H9 (cell line): ENCODE measurements around the gene CD226. TPM values are rescaled to one million over a fixed set of nuclear protein-coding genes. Genes with fewer than 3 reads are reported as not detected.

Source experiments
- DNase-seq: peaks from one replicate; pipeline ENCODE4 v3.0.0-alpha.2; 2017
- H2AFZ ChIP-seq: one replicate; pipeline ENCODE4 v1.6.1; 2013; ENCODE audit warnings: mild to moderate bottlenecking, low read length, control low read depth, moderate library complexity
- H2AK5ac ChIP-seq: 2 replicates; pipeline ENCODE4 v1.6.1; 2013; ENCODE audit warnings: low read length, control low read depth, mixed read lengths; ENCODE audit not compliant: insufficient read length
- H2BK120ac ChIP-seq: one replicate; pipeline ENCODE4 v1.6.1; 2013; ENCODE audit warnings: low read depth, mild to moderate bottlenecking, low read length, control low read depth, inconsistent platforms; ENCODE audit not compliant: poor library complexity, severe bottlenecking
- H2BK12ac ChIP-seq: 2 replicates; pipeline ENCODE4 v1.6.1; 2013; ENCODE audit warnings: low read length, control low read depth, mixed read lengths, low read depth; ENCODE audit not compliant: insufficient read length
- H2BK15ac ChIP-seq: 2 replicates; pipeline ENCODE4 v1.6.1; 2013; ENCODE audit warnings: low read depth, low read length, control low read depth
- H2BK20ac ChIP-seq: one replicate; pipeline ENCODE4 v1.6.1; 2013; ENCODE audit warnings: low read depth, mild to moderate bottlenecking, low read length, control low read depth, inconsistent platforms; ENCODE audit not compliant: poor library complexity, severe bottlenecking
- H2BK5ac ChIP-seq: 2 replicates; pipeline ENCODE4 v1.6.1; 2013; ENCODE audit warnings: low read length, control low read depth, mixed read lengths; ENCODE audit not compliant: insufficient read length
- H3K14ac ChIP-seq: 2 replicates; pipeline ENCODE4 v1.6.1; 2013; ENCODE audit warnings: low read length, control low read depth; ENCODE audit not compliant: insufficient read depth
- H3K18ac ChIP-seq: 2 replicates; pipeline ENCODE4 v1.6.1; 2013; ENCODE audit warnings: low read depth, mild to moderate bottlenecking, mixed read lengths, low read length, control low read depth; ENCODE audit not compliant: insufficient read length
- H3K23ac ChIP-seq: 2 replicates; pipeline ENCODE4 v1.6.1; 2013; ENCODE audit warnings: low read length, control low read depth, mixed read lengths, low read depth; ENCODE audit not compliant: insufficient read length
- H3K23me2 ChIP-seq: 2 replicates; pipeline ENCODE4 v1.6.1; 2013; ENCODE audit warnings: low read depth, mild to moderate bottlenecking, mixed read lengths, low read length, control low read depth; ENCODE audit not compliant: insufficient read length, poor library complexity, severe bottlenecking
- H3K27ac ChIP-seq: 2 replicates; pipeline ENCODE4 v1.5.1; 2013; ENCODE audit warnings: low read length, control low read depth, mixed read lengths, low read depth; ENCODE audit not compliant: insufficient read length
- H3K27me3 ChIP-seq: 2 replicates; pipeline ENCODE4 v1.6.1; 2013; ENCODE audit warnings: low read length, control low read depth, inconsistent platforms; ENCODE audit not compliant: insufficient read depth
- H3K4ac ChIP-seq: 2 replicates; pipeline ENCODE4 v1.6.1; 2013; ENCODE audit warnings: low read depth, mild to moderate bottlenecking, control low read depth, inconsistent platforms, low read length, moderate library complexity
- H3K4me1 ChIP-seq: 2 replicates; pipeline ENCODE4 v1.6.1; 2013; ENCODE audit warnings: low read length, control low read depth, inconsistent platforms; ENCODE audit not compliant: insufficient read depth
- H3K4me2 ChIP-seq: 2 replicates; pipeline ENCODE4 v1.6.1; 2013; ENCODE audit warnings: low read length, control low read depth, mixed read lengths; ENCODE audit not compliant: insufficient read length, insufficient read depth
- H3K56ac ChIP-seq: 2 replicates; pipeline ENCODE4 v1.6.1; 2013; ENCODE audit warnings: low read depth, mild to moderate bottlenecking, mixed read lengths, low read length, control low read depth; ENCODE audit not compliant: insufficient read length
- H3K79me1 ChIP-seq: 2 replicates; pipeline ENCODE4 v1.6.1; 2013; ENCODE audit warnings: low read depth, mild to moderate bottlenecking, moderate library complexity, low read length, control low read depth, inconsistent platforms; ENCODE audit not compliant: insufficient read depth, poor library complexity, severe bottlenecking
- H3K79me2 ChIP-seq: 2 replicates; pipeline ENCODE4 v1.6.1; 2013; ENCODE audit warnings: low read length, control low read depth, inconsistent platforms; ENCODE audit not compliant: insufficient read depth
- H3K9ac ChIP-seq: 2 replicates; pipeline ENCODE4 v1.6.1; 2013; ENCODE audit warnings: low read length, control low read depth, mixed read lengths; ENCODE audit not compliant: insufficient read length; ENCODE audit errors: extremely low read depth
- H3K9me3 ChIP-seq: one replicate; pipeline ENCODE4 v1.6.1; 2013; ENCODE audit warnings: low read depth, low read length, inconsistent platforms; ENCODE audit not compliant: control insufficient read depth
- H3T11ph ChIP-seq: one replicate; pipeline ENCODE4 v1.6.1; 2013; ENCODE audit warnings: mild to moderate bottlenecking, low read length, control low read depth, inconsistent platforms
- H4K20me1 ChIP-seq: one replicate; pipeline ENCODE4 v1.6.1; 2013; ENCODE audit not compliant: control insufficient read depth, insufficient read length, insufficient read depth
- H4K5ac ChIP-seq: 2 replicates; pipeline ENCODE4 v1.6.1; 2013; ENCODE audit warnings: low read depth, mild to moderate bottlenecking, mixed read lengths, low read length, control low read depth; ENCODE audit not compliant: insufficient read length
- H4K8ac ChIP-seq: replicated peaks from 2 replicates; pipeline ENCODE4 v1.6.1; 2013; ENCODE audit warnings: low read length, control low read depth, mixed read lengths, low read depth; ENCODE audit not compliant: insufficient read length
- H4K91ac ChIP-seq: 2 replicates; pipeline ENCODE4 v1.6.1; 2013; ENCODE audit warnings: low read depth, mild to moderate bottlenecking, moderate library complexity, mixed read lengths, low read length, control low read depth; ENCODE audit not compliant: insufficient read length
- H3K27ac Mint-ChIP-seq, 3 experiments: 2 replicates in 2 of 3; 3 replicates in 1 of 3; pipeline ENCODE4 v1.8.0; 2020 to 2021; ENCODE audit warnings: mixed read lengths in 3 of 3, mild to moderate bottlenecking in 1 of 3, moderate library complexity in 1 of 3
- H3K27me3 Mint-ChIP-seq: 2 replicates; pipeline ENCODE4 v1.8.0; 2021; ENCODE audit warnings: low read depth, mild to moderate bottlenecking, moderate library complexity, mixed read lengths
- H3K36me3 Mint-ChIP-seq, 3 experiments: 2 replicates in 2 of 3; 3 replicates in 1 of 3; pipeline ENCODE4 v1.8.0; 2020 to 2021; ENCODE audit warnings: low read depth in 3 of 3, mixed read lengths in 3 of 3; ENCODE audit not compliant: insufficient read depth in 1 of 3
- H3K4me1 Mint-ChIP-seq, 2 experiments: 2 replicates each; pipeline ENCODE4 v1.8.0; 2020; ENCODE audit warnings: mixed read lengths in 2 of 2
- H3K4me3 Mint-ChIP-seq, 2 experiments: 2 replicates in 1 of 2; 3 replicates in 1 of 2; pipeline ENCODE4 v1.8.0; 2020 to 2021; ENCODE audit warnings: mild to moderate bottlenecking in 2 of 2, mixed read lengths in 2 of 2, moderate library complexity in 1 of 2
- H3K9me3 Mint-ChIP-seq, 2 experiments: 2 replicates in 1 of 2; 3 replicates in 1 of 2; pipeline ENCODE4 v1.8.0; 2020; ENCODE audit warnings: mild to moderate bottlenecking in 2 of 2, mixed read lengths in 2 of 2, moderate library complexity in 1 of 2
- WGBS: extraction: QIAGEN DNeasy Blood & Tissue Kit; methylation state at CpG from one replicate; pipeline ENCODE4 v1.1.7; 2013; ENCODE audit warnings: missing lambda C conversion rate, low lambda C conversion rate, mixed read lengths; ENCODE audit not compliant: insufficient read length; ENCODE audit errors: extremely low coverage; 5-methylcytosine and 5-hydroxymethylcytosine counted together
- total RNA-seq: library from RNA; stranded (reverse); gene quantifications from 2 replicates; pipeline ENCODE4 v1.2.1, GENCODE V29; 2021
- TF ChIP-seq, protein P1 (sequence below): fragments of 200-600 bp; sonication (generic); conservative IDR thresholded peaks from 3 replicates; pipeline ENCODE4 v1.8.0; 2021; ENCODE audit warnings: antibody characterized with exemption, mild to moderate bottlenecking

CD226 gene
- total RNA-seq, 1 experiment from 2014 or later, result not detected

DNA sequence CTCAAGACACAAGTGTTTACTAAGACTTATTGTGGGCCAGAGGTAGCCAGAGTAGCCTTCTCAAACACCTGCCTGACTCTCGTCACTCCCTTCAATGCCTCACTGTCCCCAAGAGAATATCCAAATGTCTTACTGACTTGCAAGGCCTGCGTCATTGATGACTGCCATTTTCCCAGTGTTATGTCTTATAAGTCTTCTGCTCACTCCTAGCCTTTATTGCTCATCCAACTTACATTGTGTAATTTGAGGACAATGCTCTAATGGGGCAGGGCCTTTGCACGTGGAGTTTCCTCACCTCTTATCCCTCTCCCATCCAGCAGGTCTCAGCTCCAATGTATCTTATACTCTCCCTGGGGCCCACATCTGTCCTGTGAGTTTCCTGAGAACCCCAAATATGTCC lies 10.1 kb upstream of the CD226 start:
- H3K23ac ChIP-seq, result no peak overlapping the region
- no peaks in the 10 kb centered on the region for H4K20me1 ChIP-seq
- H2BK120ac ChIP-seq, result no peak overlapping the region
- no peaks in the 10 kb centered on the region for H3K79me1 ChIP-seq
- WGBS, result no CpG with 5 or more reads among the region's 3 CpGs
- H2BK5ac ChIP-seq, result no peak overlapping the region
- H4K5ac ChIP-seq, result no peak overlapping the region
- H3K27ac ChIP-seq, result no peak overlapping the region
- no peak overlapping the region for H2AFZ ChIP-seq
- no peak overlapping the region for H2BK20ac ChIP-seq
- H2AK5ac ChIP-seq, result no peak overlapping the region
- no peak overlapping the region for H3K56ac ChIP-seq
- TF ChIP-seq, protein P1, sequence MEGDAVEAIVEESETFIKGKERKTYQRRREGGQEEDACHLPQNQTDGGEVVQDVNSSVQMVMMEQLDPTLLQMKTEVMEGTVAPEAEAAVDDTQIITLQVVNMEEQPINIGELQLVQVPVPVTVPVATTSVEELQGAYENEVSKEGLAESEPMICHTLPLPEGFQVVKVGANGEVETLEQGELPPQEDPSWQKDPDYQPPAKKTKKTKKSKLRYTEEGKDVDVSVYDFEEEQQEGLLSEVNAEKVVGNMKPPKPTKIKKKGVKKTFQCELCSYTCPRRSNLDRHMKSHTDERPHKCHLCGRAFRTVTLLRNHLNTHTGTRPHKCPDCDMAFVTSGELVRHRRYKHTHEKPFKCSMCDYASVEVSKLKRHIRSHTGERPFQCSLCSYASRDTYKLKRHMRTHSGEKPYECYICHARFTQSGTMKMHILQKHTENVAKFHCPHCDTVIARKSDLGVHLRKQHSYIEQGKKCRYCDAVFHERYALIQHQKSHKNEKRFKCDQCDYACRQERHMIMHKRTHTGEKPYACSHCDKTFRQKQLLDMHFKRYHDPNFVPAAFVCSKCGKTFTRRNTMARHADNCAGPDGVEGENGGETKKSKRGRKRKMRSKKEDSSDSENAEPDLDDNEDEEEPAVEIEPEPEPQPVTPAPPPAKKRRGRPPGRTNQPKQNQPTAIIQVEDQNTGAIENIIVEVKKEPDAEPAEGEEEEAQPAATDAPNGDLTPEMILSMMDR, result no peak
- no peak overlapping the region for H3K4ac ChIP-seq
- Mint-ChIP-seq H3K27me3 (no peaks in the 10 kb centered on the region), H3K4me3 (no peak overlapping the region), H3K4me1 (no peaks in the 10 kb centered on the region), H3K9me3 (0 out of 5 replicates have a peak, but pooled peaks cover 0 to 3% of the 10 kb centered on the region in 2 experiments), H3K27ac (peak overlapping the region in 2 of 3 experiments; percentile 6 to 10; a peak in 2 of 7 replicates), H3K36me3 (no peaks in the 10 kb centered on the region)
- H4K91ac ChIP-seq, result no peak overlapping the region
- no peaks in the 10 kb centered on the region for H3K23me2 ChIP-seq
- H3K4me2 ChIP-seq, result no peak overlapping the region
- no peak overlapping the region for H3T11ph ChIP-seq
- no peak overlapping the region for H3K18ac ChIP-seq
- H3K9me3 ChIP-seq, result no peaks in the 10 kb centered on the region
- no peaks in the 10 kb centered on the region for H3K79me2 ChIP-seq
- H3K4me1 ChIP-seq, result no peaks in the 10 kb centered on the region
- no peak overlapping the region for H3K14ac ChIP-seq
- H3K27me3 ChIP-seq, result no peaks in the 10 kb centered on the region
- H2BK15ac ChIP-seq, result no peak overlapping the region
- H3K9ac ChIP-seq, result no peak overlapping the region
- no peak overlapping the region for H4K8ac ChIP-seq
- no peak overlapping the region for H2BK12ac ChIP-seq
- DNase-seq, result no peak
